NCI-H446 treated with DMSO at 0.1 percent for 48 hours (cell line): Measurements from ENCODE around the gene LPCAT2.
"Not testable (repeated sequence)": the region's sequence is repeated elsewhere in the genome, so short reads cannot be mapped to it uniquely, and the experiment has no call there.

Source experiments
- DNase-seq: peaks from one replicate; lab custom pipeline; 2025; lab: John Stamatoyannopoulos, UW

Gene LPCAT2

GRCh38 chr16:55605754-55606336, 97.0 kb downstream of the LPCAT2 start:
- DNase-seq: no peak

GRCh38 chr16:55613613-55614335, 104.9 kb downstream of the LPCAT2 start:
- DNase-seq: no peak

- DNase-seq: no peak
Measured at GRCh38 chr16:55615071-55615470, 106.2 kb downstream of the LPCAT2 start.

- DNase-seq: not testable (repeated sequence)
Measured at GRCh38 chr16:55615670-55616069, 106.8 kb downstream of the LPCAT2 start.

GRCh38 chr16:55621771-55622170, 112.9 kb downstream of the LPCAT2 start:
- DNase-seq: no peak

GRCh38 chr16:55622272-55622671, 113.4 kb downstream of the LPCAT2 start:
- DNase-seq: no peak

GRCh38 chr16:55622930-55623561, 114.2 kb downstream of the LPCAT2 start:
- no peak for DNase-seq

GRCh38 chr16:55623640-55624039, 114.8 kb downstream of the LPCAT2 start:
- no peak for DNase-seq

- no peak for DNase-seq
Measured at GRCh38 chr16:55624696-55625095, 115.8 kb downstream of the LPCAT2 start.

- DNase-seq: no peak
Measured at GRCh38 chr16:55625843-55626242, 117.0 kb downstream of the LPCAT2 start.

GRCh38 chr16:55628306-55628968, 119.6 kb downstream of the LPCAT2 start:
- DNase-seq: no peak

GRCh38 chr16:55630774-55631173, 121.9 kb downstream of the LPCAT2 start:
- no peak for DNase-seq

- no peak for DNase-seq
Measured at GRCh38 chr16:55632259-55632658, 123.4 kb downstream of the LPCAT2 start.

- no peak for DNase-seq
Measured at GRCh38 chr16:55634193-55634592, 125.3 kb downstream of the LPCAT2 start.
